NT2/D1 (cell line): ENCODE results near the gene NXPH4.

Experiments
- DNase-seq: peaks from one replicate; pipeline ENCODE4 v3.0.0-alpha.2; 2011; ENCODE audit warnings: low read depth, low spot score
- H3K27me3 ChIP-seq: 2 replicates; pipeline ENCODE4 v1.6.0; 2011; ENCODE audit warnings: mild to moderate bottlenecking; ENCODE audit not compliant: insufficient read length, insufficient read depth
- H3K36me3 ChIP-seq: 2 replicates; pipeline ENCODE4 v1.6.1; 2011; ENCODE audit warnings: mild to moderate bottlenecking, low read length, mixed read lengths; ENCODE audit not compliant: insufficient read depth, insufficient read length
- H3K4me1 ChIP-seq: 2 replicates; pipeline ENCODE4 v1.5.1; 2011; ENCODE audit not compliant: insufficient read depth, insufficient read length
- H3K4me3 ChIP-seq: 2 replicates; pipeline ENCODE4 v1.5.1; 2011; ENCODE audit warnings: low read depth; ENCODE audit not compliant: insufficient read length
- H3K9ac ChIP-seq: 2 replicates; pipeline ENCODE4 v1.6.0; 2011; ENCODE audit warnings: low read depth; ENCODE audit not compliant: insufficient read length
- H3K9me3 ChIP-seq: 2 replicates; pipeline ENCODE4 v1.5.1; 2011; ENCODE audit warnings: mild to moderate bottlenecking, low read length; ENCODE audit not compliant: insufficient read depth
- SUZ12 ChIP-seq: IDR thresholded peaks from 2 replicates; pipeline ENCODE4 v1.6.1; 2011; ENCODE audit not compliant: insufficient read length, insufficient read depth; ENCODE audit errors: extremely low read depth
- YY1 ChIP-seq: IDR thresholded peaks from 2 replicates; pipeline ENCODE4 v1.6.1; 2011; ENCODE audit not compliant: insufficient read length, insufficient read depth
- ZNF274 ChIP-seq: IDR thresholded peaks from 2 replicates; pipeline ENCODE4 v1.6.1; 2011; ENCODE audit warnings: mild to moderate bottlenecking, low read depth, low read length

Gene NXPH4

GRCh38 chr12:57236925-57237595, 20.5 kb downstream of the NXPH4 start:
- Histone ChIP-seq H3K4me3 (no peak overlapping the region), H3K9ac (no peak overlapping the region), H3K27me3 (peaks cover 51% of the 10 kb centered on the region), H3K36me3 (peaks cover 42% of the 10 kb centered on the region), H3K4me1 (peaks cover 18% of the 10 kb centered on the region), H3K9me3 (no peaks in the 10 kb centered on the region; the same call in 1 of the 2 replicates)
- no peak for TF ChIP-seq SUZ12
- TF ChIP-seq ZNF274, result no peak
- no peak for TF ChIP-seq YY1
- DNase-seq, result no peak

DNA sequence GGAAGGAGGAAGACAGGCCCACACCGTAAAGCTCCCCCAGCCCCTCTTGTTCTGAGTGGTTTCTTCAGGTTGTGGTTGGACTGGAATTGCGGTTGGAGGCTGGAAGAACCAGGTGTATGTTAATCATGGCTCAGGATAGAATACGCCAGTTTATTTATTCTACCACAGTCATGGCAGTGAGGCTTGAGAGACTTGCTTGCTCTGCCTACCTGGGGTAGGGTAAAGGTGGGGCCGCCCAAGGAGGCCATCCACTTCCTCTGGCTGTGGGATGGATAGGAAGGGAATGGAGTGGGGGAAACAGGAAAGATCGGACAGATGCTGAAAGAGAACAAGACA, 21.0 kb downstream of the NXPH4 start:
- Histone ChIP-seq H3K27me3 (peaks cover 56% of the 10 kb centered on the region), H3K9me3 (no peaks in the 10 kb centered on the region; the same call in 1 of the 2 replicates), H3K36me3 (peaks cover 37% of the 10 kb centered on the region), H3K4me1 (peaks cover 22% of the 10 kb centered on the region), H3K4me3 (peak overlapping the region; percentile 49), H3K9ac (peak overlapping the region; percentile 76)
- DNase-seq, result no peak
- TF ChIP-seq ZNF274, result no peak
- no peak for TF ChIP-seq YY1
- TF ChIP-seq SUZ12, result no peak

DNA sequence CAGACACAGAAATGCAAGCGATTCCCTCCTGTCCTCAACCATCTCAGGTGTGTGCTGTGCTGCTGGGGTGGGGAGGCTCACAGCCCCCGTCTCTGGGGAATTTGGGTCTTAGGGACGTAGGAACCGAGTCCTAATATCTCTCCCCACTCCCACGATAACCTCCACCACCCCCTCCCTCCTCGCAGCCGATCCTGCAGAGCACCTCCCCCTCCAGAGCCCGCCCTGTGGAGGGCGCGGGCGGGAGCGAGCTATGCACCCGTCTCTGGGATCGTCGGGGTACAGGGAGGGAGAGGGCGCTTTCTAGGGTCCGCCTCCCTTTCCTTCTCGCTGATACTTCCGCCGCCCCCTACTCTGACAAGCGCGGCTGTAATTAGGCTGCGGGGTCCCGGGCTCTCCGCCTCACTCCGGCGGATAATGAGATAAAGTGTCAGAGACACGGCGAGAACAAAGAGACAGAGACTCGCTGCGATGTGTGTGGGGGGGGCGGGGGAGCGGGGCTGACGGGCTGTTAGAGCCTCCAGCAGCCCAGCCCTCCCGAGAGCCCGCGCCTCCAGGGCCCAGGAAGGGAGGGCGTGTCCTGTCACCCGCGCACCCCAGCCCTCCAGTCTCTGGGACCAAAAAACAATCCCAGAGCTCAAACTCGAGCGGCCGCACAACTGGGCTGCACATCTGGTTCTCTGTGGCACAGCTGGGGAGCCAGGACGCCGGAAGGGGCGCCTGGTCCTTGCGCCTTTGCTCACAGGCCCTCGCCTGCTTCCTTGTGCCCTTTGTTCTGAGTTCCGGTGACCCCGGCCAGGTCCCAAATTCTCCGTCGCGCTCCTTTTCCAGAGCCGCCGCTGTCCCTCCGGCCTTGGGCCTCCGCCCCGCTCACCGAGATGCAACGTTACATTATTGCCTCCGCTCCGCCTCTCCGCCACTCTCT, 21.6 kb downstream of the NXPH4 start:
- H3K9me3 ChIP-seq, result no peaks in the 10 kb centered on the region; the same call in 1 of the 2 replicates
- peak overlapping the region; percentile 76 for H3K9ac ChIP-seq
- TF ChIP-seq YY1, result no peak
- TF ChIP-seq SUZ12, result peak; percentile 17
- peak overlapping the region; percentile 49 for H3K4me3 ChIP-seq
- peaks cover 24% of the 10 kb centered on the region for H3K4me1 ChIP-seq
- peaks cover 62% of the 10 kb centered on the region for H3K27me3 ChIP-seq
- peaks cover 31% of the 10 kb centered on the region for H3K36me3 ChIP-seq
- no peak for DNase-seq

DNA sequence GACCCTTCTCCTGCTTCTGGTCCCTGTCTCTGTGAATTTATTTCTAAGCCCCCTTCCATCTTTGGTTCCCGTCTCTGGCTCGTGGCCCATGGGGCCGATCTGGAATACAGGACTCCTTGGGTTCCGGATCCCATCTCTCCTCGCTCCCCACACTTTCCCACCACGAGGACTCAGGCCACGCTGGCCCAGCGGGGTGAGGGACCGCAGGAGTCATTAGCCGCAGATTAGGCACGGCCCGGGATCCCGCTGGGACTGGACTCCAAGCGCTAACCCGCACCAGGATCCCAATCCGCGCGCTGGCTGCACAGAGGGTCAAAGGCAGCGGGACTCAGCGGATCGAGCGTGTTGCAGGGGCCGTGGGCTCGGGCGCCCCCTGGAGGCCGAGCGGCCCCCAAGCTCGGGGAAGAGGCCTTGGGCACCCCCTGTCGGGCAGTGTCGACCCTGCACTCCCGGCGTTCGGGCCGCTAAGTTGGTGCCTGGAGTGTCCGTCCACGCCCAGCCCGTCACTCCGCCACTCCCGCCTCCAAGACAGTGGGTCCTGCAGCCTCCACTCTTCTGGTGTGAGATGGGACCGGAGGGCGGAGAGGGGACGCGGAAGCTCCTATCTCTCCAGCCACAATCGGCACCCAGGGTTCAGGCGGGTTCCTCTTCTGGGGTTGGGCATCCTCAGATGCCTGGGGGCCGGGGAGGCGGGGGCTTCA, 22.4 kb downstream of the NXPH4 start:
- Histone ChIP-seq H3K27me3 (peaks cover 65% of the 10 kb centered on the region), H3K36me3 (peaks cover 23% of the 10 kb centered on the region), H3K4me1 (peaks cover 22% of the 10 kb centered on the region), H3K9ac (peak overlapping the region; percentile 76), H3K4me3 (peak overlapping the region; percentile 49), H3K9me3 (no peaks in the 10 kb centered on the region; the same call in 1 of the 2 replicates)
- DNase-seq, result peak; percentile 85
- TF ChIP-seq YY1, result no peak
- no peak for TF ChIP-seq SUZ12
- TF ChIP-seq ZNF274, result no peak

GRCh38 chr12:57239587-57240065, 23.0 kb downstream of the NXPH4 start:
- peaks cover 68% of the 10 kb centered on the region for H3K27me3 ChIP-seq
- H3K4me3 ChIP-seq, result peak overlapping the region; percentile 49
- DNase-seq, result no peak
- peak; percentile 64 for TF ChIP-seq SUZ12
- TF ChIP-seq ZNF274, result no peak
- TF ChIP-seq YY1, result no peak
- no peaks in the 10 kb centered on the region; the same call in 1 of the 2 replicates for H3K9me3 ChIP-seq
- H3K4me1 ChIP-seq, result peaks cover 26% of the 10 kb centered on the region
- H3K36me3 ChIP-seq, result peaks cover 17% of the 10 kb centered on the region
- H3K9ac ChIP-seq, result peak overlapping the region; percentile 71

- TF ChIP-seq ZNF274 (no peak), SUZ12 (no peak), YY1 (no peak)
- H3K4me3 ChIP-seq, result peak overlapping the region; percentile 49
- H3K9ac ChIP-seq, result peak overlapping the region; percentile 71
- H3K9me3 ChIP-seq, result no peaks in the 10 kb centered on the region; the same call in 1 of the 2 replicates
- peaks cover 24% of the 10 kb centered on the region for H3K4me1 ChIP-seq
- H3K36me3 ChIP-seq, result peaks cover 10% of the 10 kb centered on the region
- peaks cover 68% of the 10 kb centered on the region for H3K27me3 ChIP-seq
- DNase-seq, result no peak
Observed at GRCh38 chr12:57240066-57240921, 23.7 kb downstream of the NXPH4 start.
